Spleen (tissue), 11 donors: ENCODE results near the gene DMP1. TPM values are rescaled to one million over a fixed set of nuclear protein-coding genes. Genes with fewer than 3 reads are reported as not detected.

Source experiments
- DNase-seq: peaks from one replicate; pipeline ENCODE4 v3.0.0-alpha.2; 2020
- H3K27ac ChIP-seq, 8 donors: fragments of 200-600 bp; sonication (generic) in 7 of 8; 1 replicate in 4 of 8; 2 replicates in 4 of 8; pipeline versions ENCODE4 v1.5.0 to v1.8.0; 2016 to 2021; ENCODE audit warnings: inconsistent platforms in 4 of 8, mild to moderate bottlenecking in 4 of 8, moderate library complexity in 1 of 8
- H3K27me3 ChIP-seq, 7 donors: fragments of 200-600 bp; sonication (generic) in 6 of 7; replicated peaks in 1 of 7; 1 replicate in 4 of 7; 2 replicates in 3 of 7; pipeline versions ENCODE4 v1.5.0 to v1.8.0; 2016 to 2021; ENCODE audit warnings: inconsistent platforms in 3 of 7, mild to moderate bottlenecking in 1 of 7
- H3K36me3 ChIP-seq, 6 donors: fragments of 200-600 bp; sonication (generic) in 5 of 6; 1 replicate in 4 of 6; 2 replicates in 2 of 6; pipeline versions ENCODE4 v1.5.0 to v1.8.0; 2016 to 2021; ENCODE audit warnings: inconsistent platforms in 2 of 6
- H3K4me1 ChIP-seq, 6 donors: fragments of 200-600 bp; sonication (generic) in 5 of 6; 1 replicate in 3 of 6; 2 replicates in 3 of 6; pipeline versions ENCODE4 v1.5.0 to v1.8.0; 2016 to 2021; ENCODE audit warnings: inconsistent platforms in 3 of 6
- H3K4me3 ChIP-seq, 8 donors: fragments of 200-600 bp; sonication (generic) in 7 of 8; 1 replicate in 4 of 8; 2 replicates in 4 of 8; pipeline versions ENCODE4 v1.5.0 to v1.8.0; 2016 to 2021; ENCODE audit warnings: inconsistent platforms in 4 of 8, mild to moderate bottlenecking in 4 of 8, moderate library complexity in 2 of 8
- H3K9me3 ChIP-seq, 8 donors: fragments of 200-600 bp; sonication (generic) in 7 of 8; 1 replicate in 4 of 8; 2 replicates in 4 of 8; pipeline versions ENCODE4 v1.5.0 to v1.8.0; 2016 to 2021; ENCODE audit warnings: inconsistent platforms in 4 of 8
- POLR2A ChIP-seq, 3 donors: fragments of 450-650 bp; IDR thresholded peaks; one replicate each; pipeline ENCODE4 v1.5.1; 2017; ENCODE audit warnings: antibody characterized with exemption in 3 of 3, mild to moderate bottlenecking in 1 of 3
- POLR2AphosphoS5 ChIP-seq, 3 donors: sonication (generic); formaldehyde crosslinking; IDR thresholded peaks; one replicate each; pipeline ENCODE4 v1.5.1; 2017; ENCODE audit warnings: antibody characterized with exemption in 3 of 3
- whole genome bisulfite sequencing, 5 donors: extraction: QIAGEN DNeasy Blood & Tissue Kit in 3 of 5; methylation state at CpG; one replicate each; pipeline versions ENCODE4 v1.1.5 to v1.1.7; 2013 to 2018; 5-methylcytosine and 5-hydroxymethylcytosine counted together
- intact Hi-C: fragments of 100-400 bp; cut with DNase I; formaldehyde crosslinking; loops from one replicate; pipeline ENCODE4 v1.15.0; 2023; ENCODE audit warnings: low total_unique reads
- polyA plus RNA-seq, 3 donors: library from polyadenylated mRNA; stranded (reverse); fragments of 200-250 nt; gene quantifications; one replicate each; pipeline ENCODE4 v1.2.1, GENCODE V29; 2013
- total RNA-seq, 7 donors: library from RNA; depleted of rRNA in 3 of 7; stranded (reverse); fragments of >200 nt in 3 of 7; fragmentation: NEBNext Ultra II Directional in 4 of 7; extraction: Animal tissue kit (Norgen Biotek cat#: 25700) in 4 of 7; gene quantifications; one replicate each; pipeline versions ENCODE4 v1.1.0 to v1.2.1, GENCODE V29; 2016 to 2021
- TF ChIP-seq, protein P1 (sequence below), 11 experiments: fragments of 200-600 bp in 7 of 11; fragments of 450-650 bp in 4 of 11; sonication (generic) in 4 of 11; IDR thresholded peaks in 8 of 11; conservative IDR thresholded peaks in 3 of 11; 1 replicate in 7 of 11; 2 replicates in 4 of 11; pipeline versions ENCODE4 v1.4.0 to v1.8.0; 2016 to 2021; ENCODE audit warnings: antibody characterized with exemption in 11 of 11, inconsistent platforms in 4 of 11, mild to moderate bottlenecking in 1 of 11
- donor health status: healthy with polysubstance abuse.
- donor health status: DM: no; HTN: no; CAD: no; lungs with moderate emphysema.
- donor health status: DM: no; HTN: no; CAD: no.
- donor health status: Bipolar disorder and iron deficiency.
- donor health status: healthy.
- donor health status: DM: no; HTN: no; CAD: no.
- donor health status: DM: yes; HTN: yes; CAD: no.

Gene DMP1
- total and polyA plus RNA-seq, 10 donors = 0.02 TPM; not detected in 9

DNA sequence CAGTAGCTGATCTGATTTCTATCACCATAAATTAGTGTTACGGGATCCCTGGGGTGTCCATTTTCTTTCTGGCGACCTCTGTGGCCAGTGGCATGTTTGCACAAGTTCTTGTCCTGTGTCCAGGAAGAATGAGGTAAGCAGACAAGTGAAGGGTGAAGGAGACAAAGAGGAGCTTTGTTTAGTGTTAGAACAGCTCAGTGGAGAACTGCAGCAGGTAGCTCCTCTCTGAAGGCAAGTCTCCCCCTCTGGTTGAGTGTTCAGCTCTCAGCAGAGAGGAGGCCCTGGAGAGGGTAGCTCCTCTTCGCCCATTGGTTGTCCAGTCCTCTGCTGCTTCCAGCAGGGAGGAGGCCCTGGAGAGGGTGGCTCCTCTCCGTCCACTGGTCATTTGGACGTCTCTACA is 47.2 kb downstream of the DMP1 start:
- no peak for DNase-seq
- TF ChIP-seq POLR2AphosphoS5 (IDR thresholded peaks at IDR 0.05) (no peak), POLR2A (IDR thresholded peaks at IDR 0.05) (no peak)
- TF ChIP-seq, protein P1, sequence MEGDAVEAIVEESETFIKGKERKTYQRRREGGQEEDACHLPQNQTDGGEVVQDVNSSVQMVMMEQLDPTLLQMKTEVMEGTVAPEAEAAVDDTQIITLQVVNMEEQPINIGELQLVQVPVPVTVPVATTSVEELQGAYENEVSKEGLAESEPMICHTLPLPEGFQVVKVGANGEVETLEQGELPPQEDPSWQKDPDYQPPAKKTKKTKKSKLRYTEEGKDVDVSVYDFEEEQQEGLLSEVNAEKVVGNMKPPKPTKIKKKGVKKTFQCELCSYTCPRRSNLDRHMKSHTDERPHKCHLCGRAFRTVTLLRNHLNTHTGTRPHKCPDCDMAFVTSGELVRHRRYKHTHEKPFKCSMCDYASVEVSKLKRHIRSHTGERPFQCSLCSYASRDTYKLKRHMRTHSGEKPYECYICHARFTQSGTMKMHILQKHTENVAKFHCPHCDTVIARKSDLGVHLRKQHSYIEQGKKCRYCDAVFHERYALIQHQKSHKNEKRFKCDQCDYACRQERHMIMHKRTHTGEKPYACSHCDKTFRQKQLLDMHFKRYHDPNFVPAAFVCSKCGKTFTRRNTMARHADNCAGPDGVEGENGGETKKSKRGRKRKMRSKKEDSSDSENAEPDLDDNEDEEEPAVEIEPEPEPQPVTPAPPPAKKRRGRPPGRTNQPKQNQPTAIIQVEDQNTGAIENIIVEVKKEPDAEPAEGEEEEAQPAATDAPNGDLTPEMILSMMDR (IDR thresholded peaks at IDR 0.05 in 8 of 11, conservative IDR thresholded peaks at IDR 0.05 in 3 of 11) = no peak
- H3K9me3 ChIP-seq = peaks cover 0 to 31% (median 18%) of the 10 kb centered on the region in 8 donors
- WGBS, 5 donors = 72 to 97% (median 87%) methylated on average over 5 of the region's 5 CpGs
- H3K27ac ChIP-seq = no peak overlapping the region
- intact Hi-C loops = no loop called here
- H3K27me3 ChIP-seq = no peaks in the 10 kb centered on the region
- H3K4me3 ChIP-seq = no peak overlapping the region
- no peaks in the 10 kb centered on the region for H3K4me1 ChIP-seq
- H3K36me3 ChIP-seq = no peaks in the 10 kb centered on the region

DNA sequence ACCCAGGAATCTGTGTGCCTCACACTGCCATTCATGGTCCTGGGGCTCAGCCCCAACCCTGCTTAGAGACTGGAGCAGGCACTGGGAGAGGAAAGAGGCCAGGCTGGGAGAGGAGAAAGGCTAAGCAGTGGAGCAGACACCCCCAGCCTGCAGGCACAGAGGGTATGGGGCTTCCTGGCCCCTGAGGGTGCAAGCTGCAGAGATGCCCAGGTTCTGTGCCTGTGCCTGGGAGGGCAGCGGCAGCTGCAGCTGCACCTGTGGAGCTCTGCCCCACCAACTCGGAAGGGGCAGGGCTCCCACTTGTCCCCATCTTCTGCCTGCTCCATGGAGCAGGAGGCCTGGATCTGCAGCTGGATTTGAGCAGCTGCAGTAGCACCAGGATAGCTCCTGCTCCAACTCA is 47.9 kb downstream of the DMP1 start:
- Histone ChIP-seq H3K36me3 (no peaks in the 10 kb centered on the region), H3K27me3 (no peaks in the 10 kb centered on the region), H3K27ac (no peak overlapping the region), H3K4me3 (no peak overlapping the region), H3K4me1 (no peaks in the 10 kb centered on the region), H3K9me3 (peaks cover 0 to 24% (median 11%) of the 10 kb centered on the region in 8 donors)
- intact Hi-C loops = no loop called here
- no peak for DNase-seq
- no peak for TF ChIP-seq POLR2AphosphoS5 (IDR thresholded peaks at IDR 0.05)
- no peak for TF ChIP-seq POLR2A (IDR thresholded peaks at IDR 0.05)
- TF ChIP-seq, protein P1 (IDR thresholded peaks at IDR 0.05 in 8 of 11, conservative IDR thresholded peaks at IDR 0.05 in 3 of 11) = no peak
- 80 to 100% (median 100%) methylated on average over 1 to 2 of the region's 2 CpGs for WGBS, 5 donors

DNA sequence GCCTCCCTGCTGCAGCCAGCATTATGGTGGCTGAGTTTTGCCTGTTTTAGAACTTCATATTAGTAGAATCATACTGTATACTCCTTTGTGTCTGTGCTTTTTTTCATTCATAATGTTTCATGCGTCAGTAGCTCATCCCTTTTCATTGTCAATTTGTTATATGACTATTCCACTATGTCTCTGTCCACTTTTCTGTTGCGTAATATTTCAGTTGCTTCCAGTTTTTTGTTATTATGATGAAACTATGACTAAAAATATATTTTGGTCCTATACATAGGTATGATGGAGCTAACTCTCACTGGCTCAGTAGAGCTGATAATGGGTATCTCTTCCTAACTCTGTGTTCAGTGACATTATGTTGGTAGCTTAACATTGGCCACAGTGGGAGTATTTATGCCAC is 48.3 kb downstream of the DMP1 start:
- H3K27me3 ChIP-seq = no peaks in the 10 kb centered on the region
- no peaks in the 10 kb centered on the region for H3K4me1 ChIP-seq
- no peak for DNase-seq
- intact Hi-C loops = no loop called here
- TF ChIP-seq POLR2A (IDR thresholded peaks at IDR 0.05) = no peak
- TF ChIP-seq, protein P1 (IDR thresholded peaks at IDR 0.05 in 8 of 11, conservative IDR thresholded peaks at IDR 0.05 in 3 of 11) = no peak
- TF ChIP-seq POLR2AphosphoS5 (IDR thresholded peaks at IDR 0.05) = no peak
- H3K36me3 ChIP-seq = no peaks in the 10 kb centered on the region
- WGBS, 5 donors = 87 to 98% (median 95%) methylated on average over 2 of the region's 2 CpGs
- no peak overlapping the region for H3K27ac ChIP-seq
- H3K4me3 ChIP-seq = no peak overlapping the region
- peaks cover 0 to 20% (median 6%) of the 10 kb centered on the region in 8 donors for H3K9me3 ChIP-seq

DNA sequence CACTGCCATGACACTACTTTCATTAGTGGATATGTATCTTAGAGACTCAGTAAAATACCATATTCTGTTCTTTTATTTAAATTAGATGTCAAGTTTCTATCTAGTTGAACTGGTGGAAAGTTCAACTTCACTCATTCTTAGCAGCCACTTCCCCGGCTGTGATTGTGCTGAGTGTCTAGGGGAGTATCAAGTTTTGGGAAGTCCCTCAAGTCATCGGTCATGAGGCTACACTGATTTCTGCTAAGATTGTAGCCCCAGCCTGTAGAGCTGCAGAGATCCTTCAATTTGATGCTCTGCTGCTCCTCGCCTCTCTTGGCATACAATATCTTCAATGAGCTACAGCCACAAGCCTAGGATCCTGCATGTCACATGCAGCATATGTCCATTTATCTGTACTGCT is 53.9 kb downstream of the DMP1 start:
- H3K27me3 ChIP-seq = no peaks in the 10 kb centered on the region
- DNase-seq = no peak
- H3K4me3 ChIP-seq = no peak overlapping the region
- H3K4me1 ChIP-seq = no peaks in the 10 kb centered on the region
- H3K9me3 ChIP-seq = no peaks in the 10 kb centered on the region
- intact Hi-C loops = no loop called here
- no peak overlapping the region for H3K27ac ChIP-seq
- TF ChIP-seq POLR2A (IDR thresholded peaks at IDR 0.05) = no peak
- TF ChIP-seq POLR2AphosphoS5 (IDR thresholded peaks at IDR 0.05) = no peak
- TF ChIP-seq, protein P1 (IDR thresholded peaks at IDR 0.05 in 8 of 11, conservative IDR thresholded peaks at IDR 0.05 in 3 of 11) = no peak
- H3K36me3 ChIP-seq = no peaks in the 10 kb centered on the region
- 69 to 85% (median 80%) methylated on average over 3 of the region's 3 CpGs for WGBS, 5 donors
